ENCODE measurements around the gene CLMN. TPM values are rescaled to one million over a fixed set of nuclear protein-coding genes. Genes with fewer than 3 reads are reported as not detected.

Gene CLMN
- total RNA-seq, 2 donors from 2014 or later: 24.6 to 39.3 TPM

DNA sequence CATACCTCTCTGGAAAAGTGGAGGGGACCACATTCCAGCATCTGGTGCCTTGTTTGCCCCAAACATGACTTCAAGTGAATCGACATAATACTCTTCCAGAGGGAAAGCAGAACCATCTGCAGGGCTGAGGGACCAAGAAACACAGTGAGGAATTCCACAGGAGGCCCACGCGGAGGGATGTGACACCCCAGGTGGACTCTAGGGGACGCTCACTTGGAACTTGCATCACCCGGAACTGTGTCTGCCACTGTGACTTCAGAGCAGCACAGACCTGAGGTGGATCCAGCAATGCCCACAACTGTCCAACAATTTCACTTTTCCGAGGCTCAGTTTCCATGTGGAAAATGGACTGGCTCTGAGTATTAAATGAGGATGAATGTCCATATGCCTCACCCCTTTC lies 14.3 kb upstream of the CLMN start:
- 80% methylated on average over 6 of the region's 6 CpGs for WGBS

DNA sequence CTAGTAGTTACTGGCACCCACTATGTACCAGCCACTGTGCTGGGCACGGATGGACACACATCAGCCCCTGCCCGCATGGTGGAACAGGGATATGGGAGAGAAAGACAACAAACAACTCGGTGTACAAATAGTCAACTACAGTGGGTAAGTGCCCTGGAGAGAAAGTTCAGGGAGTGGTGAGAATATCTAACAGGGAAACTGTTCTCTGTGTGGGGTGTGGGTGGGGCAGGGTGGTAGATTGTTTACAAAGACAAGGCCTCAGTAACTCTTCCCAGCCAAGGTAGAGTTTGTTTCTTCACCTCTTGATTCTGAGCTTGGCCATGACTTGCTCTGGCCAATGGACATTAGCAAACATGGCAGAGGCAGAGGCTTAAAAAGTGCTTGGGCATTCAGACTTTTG lies 12.9 kb upstream of the CLMN start:
- DNase-seq (ENCODE audit: low spot score): no peak
- Histone ChIP-seq H3K9me3 (no peaks in the 10 kb centered on the region), H3K27ac (no peak overlapping the region), H3K27me3 (replicated peaks; ENCODE audit: insufficient read depth) (no peaks in the 10 kb centered on the region), H3K4me3 (no peak overlapping the region), H3K36me3 (no peaks in the 10 kb centered on the region), H3K4me1 (replicated peaks) (no peaks in the 10 kb centered on the region)
- TF ChIP-seq POLR2AphosphoS5 (IDR thresholded peaks at IDR 0.05) (no peak), POLR2A (IDR thresholded peaks at IDR 0.05) (no peak)
- TF ChIP-seq, protein P1, sequence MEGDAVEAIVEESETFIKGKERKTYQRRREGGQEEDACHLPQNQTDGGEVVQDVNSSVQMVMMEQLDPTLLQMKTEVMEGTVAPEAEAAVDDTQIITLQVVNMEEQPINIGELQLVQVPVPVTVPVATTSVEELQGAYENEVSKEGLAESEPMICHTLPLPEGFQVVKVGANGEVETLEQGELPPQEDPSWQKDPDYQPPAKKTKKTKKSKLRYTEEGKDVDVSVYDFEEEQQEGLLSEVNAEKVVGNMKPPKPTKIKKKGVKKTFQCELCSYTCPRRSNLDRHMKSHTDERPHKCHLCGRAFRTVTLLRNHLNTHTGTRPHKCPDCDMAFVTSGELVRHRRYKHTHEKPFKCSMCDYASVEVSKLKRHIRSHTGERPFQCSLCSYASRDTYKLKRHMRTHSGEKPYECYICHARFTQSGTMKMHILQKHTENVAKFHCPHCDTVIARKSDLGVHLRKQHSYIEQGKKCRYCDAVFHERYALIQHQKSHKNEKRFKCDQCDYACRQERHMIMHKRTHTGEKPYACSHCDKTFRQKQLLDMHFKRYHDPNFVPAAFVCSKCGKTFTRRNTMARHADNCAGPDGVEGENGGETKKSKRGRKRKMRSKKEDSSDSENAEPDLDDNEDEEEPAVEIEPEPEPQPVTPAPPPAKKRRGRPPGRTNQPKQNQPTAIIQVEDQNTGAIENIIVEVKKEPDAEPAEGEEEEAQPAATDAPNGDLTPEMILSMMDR (IDR thresholded peaks at IDR 0.05): no peak
- 86% methylated on average over 3 of the region's 3 CpGs for WGBS
- intact Hi-C loops (cut with DNase I): no loop called here

More for the DNA sequence above, 14.3 kb upstream of the CLMN start:
- DNase-seq (ENCODE audit: low spot score): no peak
- no peak overlapping the region for H3K4me3 ChIP-seq
- intact Hi-C loops (cut with DNase I): no loop called here
- H3K27me3 ChIP-seq (replicated peaks; ENCODE audit: insufficient read depth): no peaks in the 10 kb centered on the region
- no peaks in the 10 kb centered on the region for H3K4me1 ChIP-seq (replicated peaks)
- no peak for TF ChIP-seq POLR2AphosphoS5 (IDR thresholded peaks at IDR 0.05)
- TF ChIP-seq POLR2A (IDR thresholded peaks at IDR 0.05): no peak
- TF ChIP-seq, protein P1 (IDR thresholded peaks at IDR 0.05): no peak
- no peak overlapping the region for H3K27ac ChIP-seq
- no peaks in the 10 kb centered on the region for H3K9me3 ChIP-seq
- H3K36me3 ChIP-seq: no peaks in the 10 kb centered on the region

DNA sequence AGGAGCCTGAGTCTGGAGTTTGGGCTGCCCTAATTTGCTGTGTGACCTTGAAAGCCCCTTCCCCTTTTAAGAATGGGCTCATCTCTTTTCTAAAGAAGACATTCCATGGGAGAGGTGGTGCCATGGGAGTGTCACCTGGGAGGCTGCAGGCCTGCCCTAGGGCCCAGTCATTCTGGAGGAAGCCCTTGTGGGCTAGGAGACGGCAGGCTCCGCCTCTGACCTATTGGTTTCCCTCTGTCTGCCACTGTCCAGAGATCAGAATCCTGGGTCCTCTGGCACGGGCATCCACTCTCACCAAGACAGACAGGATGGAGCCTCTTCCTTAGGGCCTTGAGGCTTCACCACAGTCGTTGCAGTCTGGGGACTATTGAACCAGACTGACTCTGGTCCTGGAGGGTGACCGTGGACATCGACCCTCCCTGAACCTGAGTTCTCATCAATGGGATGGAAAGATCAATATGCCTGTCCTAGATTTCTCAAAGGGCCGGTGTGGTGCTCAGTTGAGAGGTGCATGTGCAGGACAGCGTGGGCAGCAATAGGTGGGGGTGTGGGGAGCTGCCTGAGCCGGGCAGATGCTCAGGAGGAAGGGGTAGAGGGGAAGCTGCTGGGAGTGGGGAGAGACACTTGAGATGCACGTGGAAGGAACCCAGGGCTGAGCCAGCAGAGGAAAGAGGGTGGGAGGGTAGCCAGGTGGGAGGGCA lies 12.2 kb upstream of the CLMN start:
- Histone ChIP-seq H3K27me3 (replicated peaks; ENCODE audit: insufficient read depth) (no peaks in the 10 kb centered on the region), H3K4me1 (replicated peaks) (no peaks in the 10 kb centered on the region), H3K36me3 (no peaks in the 10 kb centered on the region), H3K4me3 (no peak overlapping the region), H3K9me3 (no peaks in the 10 kb centered on the region), H3K27ac (no peak overlapping the region)
- no peak for DNase-seq (ENCODE audit: low spot score)
- intact Hi-C loops (cut with DNase I): no loop called here
- 92% methylated on average over 10 of the region's 10 CpGs for WGBS
- TF ChIP-seq, protein P1 (IDR thresholded peaks at IDR 0.05): no peak
- no peak for TF ChIP-seq POLR2A (IDR thresholded peaks at IDR 0.05)
- TF ChIP-seq POLR2AphosphoS5 (IDR thresholded peaks at IDR 0.05): no peak

DNA sequence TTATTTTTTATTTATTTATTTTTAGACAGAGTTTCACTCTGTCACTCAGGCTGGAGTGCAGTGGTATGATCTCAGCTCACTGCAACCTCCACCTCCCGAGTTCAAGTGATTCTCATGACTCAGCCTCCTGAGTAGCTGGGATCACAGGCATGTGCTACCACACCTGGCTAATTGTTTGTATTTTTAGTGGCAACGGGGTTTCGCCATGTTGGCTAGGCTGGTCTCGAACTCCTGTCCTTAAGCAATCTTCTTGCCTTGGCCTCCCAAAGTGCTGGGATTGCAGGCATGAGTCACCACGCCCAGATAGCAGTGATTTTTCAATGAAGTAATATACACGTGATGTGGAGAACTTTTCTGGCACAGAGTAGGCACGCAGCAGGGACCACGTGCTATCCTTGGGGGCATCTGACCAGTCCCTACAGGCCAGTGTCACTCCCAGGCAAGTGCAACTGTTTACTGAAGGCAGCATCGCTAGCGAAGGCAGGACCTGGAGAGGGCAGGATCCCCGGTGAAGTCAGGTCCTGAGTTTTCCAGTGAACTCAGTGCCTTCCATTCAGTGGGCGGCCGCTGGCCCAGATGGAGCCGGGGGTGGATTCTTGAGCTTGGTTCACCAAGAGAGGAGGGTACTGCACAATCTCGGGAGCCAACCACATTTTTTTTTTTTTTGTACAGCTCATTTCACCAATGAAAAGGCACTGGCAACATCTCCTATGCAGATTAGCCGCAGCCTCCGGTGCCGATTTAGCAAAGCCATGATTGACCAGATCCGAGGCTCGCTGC lies 11.1 kb upstream of the CLMN start:
- 89% methylated on average over 20 of the region's 20 CpGs for WGBS
- H3K9me3 ChIP-seq: no peaks in the 10 kb centered on the region
- TF ChIP-seq POLR2AphosphoS5 (IDR thresholded peaks at IDR 0.05) (no peak), POLR2A (IDR thresholded peaks at IDR 0.05) (no peak)
- TF ChIP-seq, protein P1 (IDR thresholded peaks at IDR 0.05): no peak
- H3K4me3 ChIP-seq: no peak overlapping the region
- intact Hi-C loops (cut with DNase I): no loop called here
- DNase-seq (ENCODE audit: low spot score): no peak
- H3K36me3 ChIP-seq: no peaks in the 10 kb centered on the region
- H3K27me3 ChIP-seq (replicated peaks; ENCODE audit: insufficient read depth): no peaks in the 10 kb centered on the region
- H3K27ac ChIP-seq: no peak overlapping the region
- H3K4me1 ChIP-seq (replicated peaks): no peaks in the 10 kb centered on the region

Measured in prostate gland (tissue), 2 donors.